GM18951 (cell line): ENCODE measurements around the gene SCAMP2.
A peak's percentile ranks its signal among the peaks of the same experiment; 100 is the strongest.

ENCODE experiments used
- POLR2A ChIP-seq: IDR thresholded peaks from 4 replicates; pipeline ENCODE4 v1.6.1; 2011; ENCODE audit warnings: mild to moderate bottlenecking; ENCODE audit not compliant: insufficient read length, insufficient read depth; ENCODE audit errors: extremely low read depth
- in situ Hi-C: fragments of 300-500 bp; cut with MboI; formaldehyde crosslinking; loops from one replicate; pipeline ENCODE4 v1.12.0; 2022; ENCODE audit warnings: low sequenced_read_pairs, mixed read lengths, inconsistent platforms; ENCODE audit not compliant: unreplicated experiment

Gene SCAMP2

GRCh38 chr15:74885461-74885860, 12.3 kb upstream of the SCAMP2 start:
- in situ Hi-C loops, result no loop called here
- TF ChIP-seq POLR2A, result no peak

- TF ChIP-seq POLR2A, result no peak
- in situ Hi-C loops, result no loop called here
Measured at GRCh38 chr15:74884428-74885223, 11.5 kb upstream of the SCAMP2 start.

- no peak for TF ChIP-seq POLR2A
- in situ Hi-C loops, result no loop called here
Measured at GRCh38 chr15:74882528-74882927, 9.4 kb upstream of the SCAMP2 start.

GRCh38 chr15:74878273-74878672, 5.1 kb upstream of the SCAMP2 start:
- in situ Hi-C loops, result no loop called here
- TF ChIP-seq POLR2A, result no peak

- in situ Hi-C loops, result no loop called here
- no peak for TF ChIP-seq POLR2A
Measured at GRCh38 chr15:74873756-74874424, 725 bp upstream of the SCAMP2 start.

GRCh38 chr15:74872702-74873035, 496 bp downstream of the SCAMP2 start:
- no peak for TF ChIP-seq POLR2A
- in situ Hi-C loops, result no loop called here

GRCh38 chr15:74870436-74871215, 2.5 kb downstream of the SCAMP2 start:
- no peak for TF ChIP-seq POLR2A
- in situ Hi-C loops, result no loop called here

- peak; percentile 46 for TF ChIP-seq POLR2A
- in situ Hi-C loops, result no loop called here
Measured at GRCh38 chr15:74869726-74870407, 3.3 kb downstream of the SCAMP2 start.

GRCh38 chr15:74869372-74869725, 3.8 kb downstream of the SCAMP2 start:
- in situ Hi-C loops, result no loop called here

GRCh38 chr15:74868059-74868458, 5.1 kb downstream of the SCAMP2 start:
- no peak for TF ChIP-seq POLR2A
- in situ Hi-C loops, result no loop called here

More at GRCh38 chr15:74869372-74869725, 3.8 kb downstream of the SCAMP2 start:
- TF ChIP-seq POLR2A, result no peak

GRCh38 chr15:74867466-74868038, 5.6 kb downstream of the SCAMP2 start:
- TF ChIP-seq POLR2A, result no peak
- in situ Hi-C loops, result no loop called here

GRCh38 chr15:74866090-74866489, 7.1 kb downstream of the SCAMP2 start:
- in situ Hi-C loops, result no loop called here
- TF ChIP-seq POLR2A, result no peak

GRCh38 chr15:74865316-74865715, 7.8 kb downstream of the SCAMP2 start:
- in situ Hi-C loops, result no loop called here
- TF ChIP-seq POLR2A, result no peak
